Cardiac fibroblast (primary cell): ENCODE results near the gene E2F3.

Experiments
- DNase-seq, 2 donors: peaks; one replicate each; pipeline versions ENCODE4 v3.0.0 to v3.0.0-alpha.2; 2010; ENCODE audit warnings: low read depth in 2 of 2
- H3K4me3 ChIP-seq, 2 donors: replicated peaks in 1 of 2; 1 replicate in 1 of 2; 2 replicates in 1 of 2; pipeline ENCODE4 v1.5.1; 2011; ENCODE audit warnings: low read depth in 2 of 2, low read length in 2 of 2, mild to moderate bottlenecking in 2 of 2, moderate library complexity in 1 of 2
- CTCF ChIP-seq: IDR thresholded peaks from one replicate; pipeline ENCODE4 v1.5.1; 2011; ENCODE audit warnings: low read depth, mild to moderate bottlenecking, low read length, inconsistent platforms

E2F3 gene

GRCh38 chr6:20400456-20401204 is 1.0 kb upstream of the E2F3 start:
- H3K4me3 ChIP-seq: peak overlapping the region; percentile 63 to 67
- TF ChIP-seq CTCF: peak; percentile 29
- DNase-seq: peak; percentile 37 to 54

GRCh38 chr6:20402092-20402341 is 338 bp downstream of the E2F3 start:
- TF ChIP-seq CTCF: no peak
- peak overlapping the region; percentile 73 to 80 for H3K4me3 ChIP-seq
- DNase-seq: no peak

- DNase-seq: peak in 1 of 2 donors; percentile 42
- peak overlapping the region; percentile 73 to 80 for H3K4me3 ChIP-seq
- TF ChIP-seq CTCF: no peak
Observed at GRCh38 chr6:20402342-20403069, 827 bp downstream of the E2F3 start.

GRCh38 chr6:20403070-20403765 is 1.5 kb downstream of the E2F3 start:
- H3K4me3 ChIP-seq: peak overlapping the region; percentile 73 to 80
- DNase-seq: peak; percentile 86 to 88
- no peak for TF ChIP-seq CTCF

GRCh38 chr6:20403766-20404640 is 2.3 kb downstream of the E2F3 start:
- peak overlapping the region; percentile 73 to 80 for H3K4me3 ChIP-seq
- TF ChIP-seq CTCF: no peak
- DNase-seq: peak; percentile 63 to 74

GRCh38 chr6:20404641-20405032 is 3.0 kb downstream of the E2F3 start:
- peak; percentile 78 to 81 for DNase-seq
- peak; percentile 73 for TF ChIP-seq CTCF
- H3K4me3 ChIP-seq: peak overlapping the region; percentile 73 to 80
